MCF 10A (cell line): ENCODE measurements around the gene MAST2. TPM values are rescaled to one million over a fixed set of nuclear protein-coding genes. Genes with fewer than 3 reads are reported as not detected.

ENCODE experiments used
- BruUV-seq: library from RNA; stranded (reverse); fragments of 400-500 nt; replicated peaks from 2 replicates; lab custom pipeline; 2021; lab: Mats Ljungman, UMichigan
- CTCF ChIA-PET: fragments of 300-600 bp; sonication (Branson Sonifier 250); formaldehyde crosslinking; extraction: SDS; loops from one replicate; lab custom pipeline; 2021; ENCODE audit warnings: antibody characterized with exemption, inconsistent platforms; lab: Yijun Ruan, JAX
- POLR2A ChIA-PET: fragments of 300-600, 350-650 bp; sonication (Branson Sonifier 250); formaldehyde crosslinking; extraction: SDS; loops from one replicate; lab custom pipeline; 2020; ENCODE audit warnings: antibody characterized with exemption, inconsistent platforms; lab: Yijun Ruan, JAX
- DNase-seq: peaks from one replicate; pipeline ENCODE4 v3.0.0-alpha.2; 2018; ENCODE audit not compliant: unreplicated experiment
- H3K27ac Mint-ChIP-seq: one replicate; pipeline ENCODE4 v1.8.0; 2022; ENCODE audit warnings: mild to moderate bottlenecking, low read depth, mixed read lengths; ENCODE audit not compliant: unreplicated experiment
- H3K27me3 Mint-ChIP-seq: one replicate; pipeline ENCODE4 v1.8.0; 2022; ENCODE audit warnings: mixed read lengths; ENCODE audit not compliant: insufficient read depth, unreplicated experiment
- H3K36me3 Mint-ChIP-seq: one replicate; pipeline ENCODE4 v1.8.0; 2022; ENCODE audit warnings: mild to moderate bottlenecking, moderate library complexity, mixed read lengths; ENCODE audit not compliant: insufficient read depth, unreplicated experiment
- H3K4me1 Mint-ChIP-seq: one replicate; pipeline ENCODE4 v1.8.0; 2022; ENCODE audit warnings: mixed read lengths; ENCODE audit not compliant: insufficient read depth, unreplicated experiment
- H3K4me3 Mint-ChIP-seq: one replicate; pipeline ENCODE4 v1.8.0; 2022; ENCODE audit warnings: mild to moderate bottlenecking, moderate library complexity, mixed read lengths; ENCODE audit not compliant: unreplicated experiment
- H3K9me3 Mint-ChIP-seq: one replicate; pipeline ENCODE4 v1.8.0; 2022; ENCODE audit warnings: mixed read lengths; ENCODE audit not compliant: unreplicated experiment
- CTCF ChIP-seq: fragments of 200-600 bp; IDR thresholded peaks from one replicate; pipeline ENCODE4 v1.8.0; 2022; ENCODE audit warnings: antibody characterized with exemption, mild to moderate bottlenecking; ENCODE audit not compliant: unreplicated experiment
- intact Hi-C: fragments of 100-400 bp; cut with micrococcal nuclease; formaldehyde crosslinking; loops from 2 replicates; pipeline ENCODE4 v1.14.1; 2022
- total RNA-seq: library from RNA; stranded (reverse); gene quantifications from 2 replicates; pipeline ENCODE4 v1.2.3, GENCODE V29; 2022

MAST2 gene
- total RNA-seq, 1 experiment from 2014 or later, result 33.3 TPM

DNA sequence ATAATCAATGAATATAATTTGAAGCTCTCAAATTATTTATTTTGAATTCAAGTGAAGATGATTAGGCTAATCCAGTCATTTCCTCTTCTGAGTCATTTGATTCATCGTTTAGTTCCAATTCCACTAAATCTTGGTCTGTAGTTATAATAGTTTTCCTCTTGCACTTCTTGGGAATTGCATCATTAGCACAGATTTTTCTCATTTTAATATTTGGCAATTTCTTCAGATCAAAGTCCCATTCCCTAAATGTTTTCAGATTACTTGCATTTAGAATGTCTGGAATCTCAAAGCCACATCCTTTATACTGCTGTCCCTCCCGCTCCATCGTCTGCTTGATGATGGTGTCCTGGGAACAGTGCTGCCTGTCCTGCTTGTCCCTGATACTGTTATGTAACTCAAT lies 43.5 kb downstream of the MAST2 start:
- no peak overlapping the region for H3K27ac Mint-ChIP-seq
- ChIA-PET POLR2A (no interaction called here), CTCF (no interaction called here)
- BruUV-seq, result no TSS peak
- DNase-seq, result no peak
- no peaks in the 10 kb centered on the region for H3K4me1 Mint-ChIP-seq
- H3K27me3 Mint-ChIP-seq, result no peaks in the 10 kb centered on the region
- peaks cover 22% of the 10 kb centered on the region for H3K9me3 Mint-ChIP-seq
- TF ChIP-seq CTCF, result no peak
- peaks cover 5% of the 10 kb centered on the region for H3K36me3 Mint-ChIP-seq
- intact Hi-C loops, result no loop called here
- no peak overlapping the region for H3K4me3 Mint-ChIP-seq

DNA sequence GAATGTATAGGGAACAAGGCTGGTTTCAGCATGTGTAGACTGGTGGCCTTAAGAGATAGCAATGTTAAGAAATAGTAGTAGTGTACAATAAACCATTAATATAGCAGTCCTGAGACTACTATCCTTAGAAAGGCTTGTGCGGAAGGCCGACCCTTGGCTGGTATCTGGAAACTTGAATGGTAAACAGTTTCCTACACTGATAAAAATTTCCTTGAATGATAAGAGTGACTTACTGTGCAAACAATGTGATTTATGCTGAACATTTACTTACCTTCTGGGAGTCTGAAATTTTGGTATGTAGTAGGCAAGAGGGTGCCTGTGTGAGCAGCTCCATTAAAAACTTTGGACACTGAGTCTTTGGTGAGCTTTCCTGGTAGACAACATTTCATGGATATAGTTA lies 44.7 kb downstream of the MAST2 start:
- H3K9me3 Mint-ChIP-seq, result peaks cover 22% of the 10 kb centered on the region
- H3K27ac Mint-ChIP-seq, result no peak overlapping the region
- H3K4me3 Mint-ChIP-seq, result no peak overlapping the region
- no TSS peak for BruUV-seq
- peaks cover 5% of the 10 kb centered on the region for H3K36me3 Mint-ChIP-seq
- ChIA-PET POLR2A (no interaction called here), CTCF (interaction anchor here (0.6 kb wide), 1 partner anchor 48 kb away, joined by 3 read pairs; no protein-coding TSS in a partner anchor)
- DNase-seq, result no peak
- intact Hi-C loops, result no loop called here
- H3K4me1 Mint-ChIP-seq, result no peaks in the 10 kb centered on the region
- H3K27me3 Mint-ChIP-seq, result no peaks in the 10 kb centered on the region
- no peak for TF ChIP-seq CTCF

GRCh38 chr1:45848714-45849113 lies 45.3 kb downstream of the MAST2 start:
- no peak overlapping the region for H3K4me3 Mint-ChIP-seq
- POLR2A ChIA-PET, result no interaction called here
- intact Hi-C loops, result no loop called here
- DNase-seq, result no peak
- CTCF ChIA-PET, result no interaction called here
- TF ChIP-seq CTCF, result no peak
- peaks cover 5% of the 10 kb centered on the region for H3K36me3 Mint-ChIP-seq
- no TSS peak for BruUV-seq
- H3K27me3 Mint-ChIP-seq, result no peaks in the 10 kb centered on the region
- no peak overlapping the region for H3K27ac Mint-ChIP-seq
- peaks cover 22% of the 10 kb centered on the region for H3K9me3 Mint-ChIP-seq
- no peaks in the 10 kb centered on the region for H3K4me1 Mint-ChIP-seq

- Mint-ChIP-seq H3K4me1 (no peaks in the 10 kb centered on the region), H3K27ac (no peak overlapping the region), H3K4me3 (no peak overlapping the region), H3K27me3 (no peaks in the 10 kb centered on the region), H3K36me3 (peaks cover 5% of the 10 kb centered on the region), H3K9me3 (peaks cover 22% of the 10 kb centered on the region)
- no TSS peak for BruUV-seq
- no peak for TF ChIP-seq CTCF
- CTCF ChIA-PET, result interaction anchor here (0.8 kb wide), 1 partner anchor 29 kb away, joined by 3 read pairs; no protein-coding TSS in a partner anchor
- POLR2A ChIA-PET, result no interaction called here
- no peak for DNase-seq
- intact Hi-C loops, result no loop called here
These were observed 46.6 kb downstream of the MAST2 start for GRCh38 chr1:45850017-45850416.
